Occipital lobe (tissue), 2 donors: ENCODE results near the gene RPL26. TPM values are rescaled to one million over a fixed set of nuclear protein-coding genes. Genes with fewer than 3 reads are reported as not detected.

ENCODE experiments used
- small RNA-seq: library from RNA; depleted of rRNA; stranded (forward); fragments of <200 nt; gene quantifications from one replicate; pipeline ENCODE3, GENCODE V24; 2014
- total RNA-seq: library from RNA; depleted of rRNA; stranded (reverse); fragments of >200 nt; gene quantifications from one replicate; pipeline ENCODE4 v1.2.3, GENCODE V29; 2014

The RPL26 gene
- total RNA-seq, 1 donor from 2014 or later = 3,834 TPM

Small RNA genes lying within 50 kb of the gene (small RNA-seq; reads per million reads assigned to genes)
- not detected for gene RF00265

Other genes starting within 250 kb of the RPL26 start
- gene PER1, start 230.8 kb downstream of the RPL26 start, total RNA-seq = 7.8 TPM
- gene VAMP2, start 220.2 kb downstream of the RPL26 start, total RNA-seq = 27.9 TPM
- 35.9 TPM for gene TMEM107, start 206.8 kb downstream of the RPL26 start, total RNA-seq
- gene BORCS6, start 193.0 kb downstream of the RPL26 start, total RNA-seq = 4.8 TPM
- 2.7 TPM for gene AURKB, start 172.6 kb downstream of the RPL26 start, total RNA-seq
- gene CTC1, start 135.1 kb downstream of the RPL26 start, total RNA-seq = 12.2 TPM
- gene PFAS, start 133.9 kb downstream of the RPL26 start, total RNA-seq = 20.0 TPM
- gene RANGRF, start 94.5 kb downstream of the RPL26 start, total RNA-seq = 3.7 TPM
- gene SLC25A35, start 87.8 kb downstream of the RPL26 start, total RNA-seq = 0.31 TPM
- 0.47 TPM for gene ARHGEF15, start 73.0 kb downstream of the RPL26 start, total RNA-seq
- not detected for gene ODF4, start 43.4 kb downstream of the RPL26 start, total RNA-seq
- not detected for gene RNF222, start 14.6 kb upstream of the RPL26 start, total RNA-seq
- gene NDEL1, start 52.7 kb upstream of the RPL26 start, total RNA-seq = 47.7 TPM
- 142 TPM for gene MYH10, start 247.5 kb upstream of the RPL26 start, total RNA-seq